Hepatocyte (in vitro differentiated cells): ENCODE measurements around the gene SLC44A3. TPM values are rescaled to one million over a fixed set of nuclear protein-coding genes. Genes with fewer than 3 reads are reported as not detected.
A peak's percentile ranks its signal among the peaks of the same experiment; 100 is the strongest.

ENCODE experiments used
- DNase-seq: peaks from one replicate; pipeline ENCODE4 v3.0.0-alpha.2; 2016; ENCODE audit warnings: low spot score
- H2AFZ ChIP-seq: fragments of 200-600 bp; sonication (generic); 2 replicates; pipeline ENCODE4 v1.6.0; 2016; ENCODE audit warnings: antibody characterized with exemption, mild to moderate bottlenecking
- H3K27ac ChIP-seq: fragments of 200-600 bp; sonication (generic); 2 replicates; pipeline ENCODE4 v1.5.1; 2016; ENCODE audit warnings: mild to moderate bottlenecking
- H3K27me3 ChIP-seq: fragments of 200-600 bp; sonication (generic); 2 replicates; pipeline ENCODE4 v1.6.1; 2016
- H3K36me3 ChIP-seq: fragments of 200-600 bp; sonication (generic); replicated peaks from 2 replicates; pipeline ENCODE4 v1.5.1; 2016; ENCODE audit warnings: low read depth; ENCODE audit not compliant: insufficient read depth
- H3K4me1 ChIP-seq: fragments of 200-600 bp; sonication (generic); 2 replicates; pipeline ENCODE4 v1.5.1; 2016; ENCODE audit warnings: mild to moderate bottlenecking, moderate library complexity; ENCODE audit not compliant: insufficient read depth
- H3K4me2 ChIP-seq: fragments of 200-600 bp; sonication (generic); 2 replicates; pipeline ENCODE4 v1.6.0; 2016
- H3K4me3 ChIP-seq: fragments of 200-600 bp; sonication (generic); 2 replicates; pipeline ENCODE4 v1.5.1; 2016; ENCODE audit warnings: mild to moderate bottlenecking
- H3K79me2 ChIP-seq: fragments of 200-600 bp; sonication (generic); 2 replicates; pipeline ENCODE4 v1.6.0; 2017; ENCODE audit warnings: mild to moderate bottlenecking
- H3K9me2 ChIP-seq: fragments of 200-600 bp; sonication (generic); replicated peaks from 2 replicates; pipeline ENCODE4 v1.6.0; 2017; ENCODE audit warnings: mild to moderate bottlenecking; ENCODE audit not compliant: insufficient read depth
- H3K9me3 ChIP-seq: fragments of 200-600 bp; sonication (generic); 2 replicates; pipeline ENCODE4 v1.5.1; 2016; ENCODE audit warnings: low read depth, mild to moderate bottlenecking
- H4K20me1 ChIP-seq: fragments of 200-600 bp; sonication (generic); 2 replicates; pipeline ENCODE4 v1.6.0; 2016; ENCODE audit warnings: mild to moderate bottlenecking; ENCODE audit not compliant: insufficient read depth, poor library complexity, severe bottlenecking
- CTCF ChIP-seq: fragments of 200-600 bp; sonication (generic); IDR thresholded peaks from 2 replicates; pipeline ENCODE4 v1.5.1; 2016; ENCODE audit warnings: antibody characterized with exemption, mild to moderate bottlenecking; ENCODE audit not compliant: poor library complexity
- EZH2 ChIP-seq: fragments of 200-600 bp; sonication (generic); IDR thresholded peaks from 2 replicates; pipeline ENCODE4 v1.6.1; 2016; ENCODE audit warnings: antibody characterized with exemption, mild to moderate bottlenecking, borderline replicate concordance
- EZH2phosphoT487 ChIP-seq: fragments of 200-600 bp; sonication (generic); IDR thresholded peaks from one replicate; pipeline ENCODE4 v1.6.1; 2018; ENCODE audit warnings: antibody characterized with exemption, mild to moderate bottlenecking, low read depth, moderate library complexity; ENCODE audit not compliant: unreplicated experiment, severe bottlenecking
- WGBS: methylation state at CpG from one replicate; pipeline ENCODE4 v1.1.6; 2016; ENCODE audit warnings: low lambda C conversion rate; ENCODE audit errors: missing lambda C conversion rate; 5-methylcytosine and 5-hydroxymethylcytosine counted together
- polyA plus RNA-seq: library from polyadenylated mRNA; unstranded; fragments of >200 nt; fragmentation: Nextera tagmentation; extraction: Ambion mirVana; gene quantifications from 2 replicates; pipeline ENCODE4 v1.2.1, GENCODE V29; 2016
- total RNA-seq: library from RNA; depleted of rRNA; stranded (reverse); fragments of >200 nt; gene quantifications from 2 replicates; pipeline ENCODE4 v1.2.3, GENCODE V29; 2014

SLC44A3 gene
- total and polyA plus RNA-seq, 2 experiments from 2014 or later, result 51.5 to 55.3 TPM

- no peak for TF ChIP-seq EZH2phosphoT487
- TF ChIP-seq CTCF, result no peak
- TF ChIP-seq EZH2, result no peak
- no peaks in the 10 kb centered on the region for H3K27me3 ChIP-seq
- peak overlapping the region; percentile 47 for H3K4me2 ChIP-seq
- peak overlapping the region; percentile 76 for H3K27ac ChIP-seq
- H3K4me1 ChIP-seq, result peaks cover 65% of the 10 kb centered on the region
- H3K79me2 ChIP-seq, result peaks cover 25% of the 10 kb centered on the region
- H3K36me3 ChIP-seq, result no peaks in the 10 kb centered on the region
- H3K4me3 ChIP-seq, result no peak overlapping the region
- no peaks in the 10 kb centered on the region for H4K20me1 ChIP-seq
- 34% methylated on average over 6 of the region's 6 CpGs for WGBS
- peak; percentile 37 for DNase-seq
- no peaks in the 10 kb centered on the region for H3K9me3 ChIP-seq
- no peak overlapping the region for H2AFZ ChIP-seq
- H3K9me2 ChIP-seq, result no peaks in the 10 kb centered on the region
Observed at GRCh38 chr1:94806441-94806871, 13.7 kb upstream of the SLC44A3 start.

GRCh38 chr1:94807742-94808491 is 12.2 kb upstream of the SLC44A3 start:
- peak overlapping the region; percentile 76 for H3K27ac ChIP-seq
- no peaks in the 10 kb centered on the region for H3K36me3 ChIP-seq
- WGBS, result 52% methylated on average over 12 of the region's 12 CpGs
- no peaks in the 10 kb centered on the region for H4K20me1 ChIP-seq
- peak; percentile 81 for DNase-seq
- H3K4me1 ChIP-seq, result peaks cover 53% of the 10 kb centered on the region
- no peaks in the 10 kb centered on the region for H3K9me3 ChIP-seq
- peaks cover 21% of the 10 kb centered on the region for H3K79me2 ChIP-seq
- no peak overlapping the region for H3K4me3 ChIP-seq
- H3K4me2 ChIP-seq, result peak overlapping the region; percentile 29
- no peaks in the 10 kb centered on the region for H3K27me3 ChIP-seq
- TF ChIP-seq CTCF, result no peak
- TF ChIP-seq EZH2, result no peak
- no peak for TF ChIP-seq EZH2phosphoT487
- no peak overlapping the region for H2AFZ ChIP-seq
- H3K9me2 ChIP-seq, result no peaks in the 10 kb centered on the region

- H3K4me2 ChIP-seq, result peak overlapping the region; percentile 29
- H3K4me3 ChIP-seq, result no peak overlapping the region
- H2AFZ ChIP-seq, result no peak overlapping the region
- peaks cover 46% of the 10 kb centered on the region for H3K4me1 ChIP-seq
- peaks cover 25% of the 10 kb centered on the region for H3K79me2 ChIP-seq
- H4K20me1 ChIP-seq, result no peaks in the 10 kb centered on the region
- H3K9me2 ChIP-seq, result no peaks in the 10 kb centered on the region
- H3K27ac ChIP-seq, result peak overlapping the region; percentile 76
- H3K27me3 ChIP-seq, result no peaks in the 10 kb centered on the region
- no peak for DNase-seq
- TF ChIP-seq EZH2phosphoT487, result no peak
- no peak for TF ChIP-seq CTCF
- TF ChIP-seq EZH2, result no peak
- no peaks in the 10 kb centered on the region for H3K36me3 ChIP-seq
- no peaks in the 10 kb centered on the region for H3K9me3 ChIP-seq
- WGBS, result 52% methylated on average over 3 of the region's 3 CpGs
Observed at GRCh38 chr1:94808669-94809068, 11.5 kb upstream of the SLC44A3 start.
